GM06990 (cell line): ENCODE measurements around the gene DST.
A peak's percentile ranks its signal among the peaks of the same experiment; 100 is the strongest.

Experiments used
- DNase-seq: peaks from one replicate; pipeline ENCODE4 v3.0.0-alpha.2; 2011; ENCODE audit not compliant: insufficient read length; ENCODE audit errors: extremely low read depth
- H3K27me3 ChIP-seq: replicated peaks from 2 replicates; pipeline ENCODE4 v1.6.0; 2011; ENCODE audit warnings: low read length; ENCODE audit not compliant: control insufficient read depth, insufficient read depth
- H3K36me3 ChIP-seq: 2 replicates; pipeline ENCODE4 v1.5.1; 2011; ENCODE audit warnings: low read length; ENCODE audit not compliant: control insufficient read depth, insufficient read depth
- H3K4me3 ChIP-seq: replicated peaks from 2 replicates; pipeline ENCODE4 v1.5.1; 2011; ENCODE audit warnings: low read depth, mild to moderate bottlenecking, control low read depth, low read length
- TF ChIP-seq, protein P1 (sequence below): IDR thresholded peaks from 2 replicates; pipeline ENCODE4 v1.5.1; 2011; ENCODE audit warnings: low read length, control low read depth, mild to moderate bottlenecking, inconsistent platforms; ENCODE audit not compliant: insufficient read depth, poor library complexity, severe bottlenecking

The DST gene

GRCh38 chr6:56537223-56537770 is 105.4 kb downstream of the DST start:
- no peak for DNase-seq
- H3K27me3 ChIP-seq = no peaks in the 10 kb centered on the region
- no peak overlapping the region for H3K4me3 ChIP-seq
- peaks cover 3% of the 10 kb centered on the region for H3K36me3 ChIP-seq
- TF ChIP-seq, protein P1, sequence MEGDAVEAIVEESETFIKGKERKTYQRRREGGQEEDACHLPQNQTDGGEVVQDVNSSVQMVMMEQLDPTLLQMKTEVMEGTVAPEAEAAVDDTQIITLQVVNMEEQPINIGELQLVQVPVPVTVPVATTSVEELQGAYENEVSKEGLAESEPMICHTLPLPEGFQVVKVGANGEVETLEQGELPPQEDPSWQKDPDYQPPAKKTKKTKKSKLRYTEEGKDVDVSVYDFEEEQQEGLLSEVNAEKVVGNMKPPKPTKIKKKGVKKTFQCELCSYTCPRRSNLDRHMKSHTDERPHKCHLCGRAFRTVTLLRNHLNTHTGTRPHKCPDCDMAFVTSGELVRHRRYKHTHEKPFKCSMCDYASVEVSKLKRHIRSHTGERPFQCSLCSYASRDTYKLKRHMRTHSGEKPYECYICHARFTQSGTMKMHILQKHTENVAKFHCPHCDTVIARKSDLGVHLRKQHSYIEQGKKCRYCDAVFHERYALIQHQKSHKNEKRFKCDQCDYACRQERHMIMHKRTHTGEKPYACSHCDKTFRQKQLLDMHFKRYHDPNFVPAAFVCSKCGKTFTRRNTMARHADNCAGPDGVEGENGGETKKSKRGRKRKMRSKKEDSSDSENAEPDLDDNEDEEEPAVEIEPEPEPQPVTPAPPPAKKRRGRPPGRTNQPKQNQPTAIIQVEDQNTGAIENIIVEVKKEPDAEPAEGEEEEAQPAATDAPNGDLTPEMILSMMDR = no peak

DNA sequence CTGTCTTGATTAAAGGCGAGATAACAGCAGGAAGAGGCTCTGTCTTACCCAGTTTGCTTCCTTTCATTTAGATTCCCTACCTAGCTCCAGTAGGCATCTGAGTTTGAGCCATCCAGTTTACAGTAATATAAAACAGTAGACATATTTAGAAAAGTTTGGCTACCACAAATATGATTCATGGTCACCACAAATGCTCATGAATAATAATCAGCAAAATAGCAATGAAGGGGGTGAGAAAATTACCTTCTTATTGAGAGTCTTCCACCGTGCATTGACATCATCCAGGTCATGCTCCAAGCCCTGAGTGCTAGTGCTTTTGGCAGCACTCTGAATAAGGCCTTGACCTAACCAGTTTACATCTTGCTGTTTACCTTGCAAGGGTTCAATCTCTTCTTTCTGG is 106.2 kb downstream of the DST start:
- no peak for DNase-seq
- Histone ChIP-seq H3K36me3 (peaks cover 3% of the 10 kb centered on the region), H3K27me3 (no peaks in the 10 kb centered on the region), H3K4me3 (no peak overlapping the region)
- TF ChIP-seq, protein P1 = no peak

DNA sequence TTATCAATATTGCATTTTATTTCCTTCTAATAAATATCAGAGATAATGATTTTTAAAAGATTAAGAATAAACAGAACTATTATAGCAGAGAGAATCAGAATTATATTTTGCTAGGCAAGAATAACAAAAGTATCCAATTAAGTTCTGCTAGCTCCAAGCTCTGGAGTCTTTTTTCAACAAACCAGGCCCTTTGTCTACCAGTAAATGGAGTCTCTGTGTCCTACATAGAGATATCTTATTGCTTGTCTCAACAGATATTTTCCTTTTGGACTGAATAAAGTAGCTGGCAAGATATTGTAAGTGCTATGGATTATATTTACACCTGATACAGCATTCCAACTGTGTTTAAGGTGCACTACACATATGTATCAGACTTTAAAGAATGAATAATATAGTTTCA is 107.1 kb downstream of the DST start:
- no peak for DNase-seq
- Histone ChIP-seq H3K27me3 (no peaks in the 10 kb centered on the region), H3K36me3 (peaks cover 3% of the 10 kb centered on the region), H3K4me3 (no peak overlapping the region)
- TF ChIP-seq, protein P1 = no peak

- H3K27me3 ChIP-seq = no peaks in the 10 kb centered on the region
- DNase-seq = no peak
- TF ChIP-seq, protein P1 = no peak
- peaks cover 3% of the 10 kb centered on the region for H3K36me3 ChIP-seq
- no peak overlapping the region for H3K4me3 ChIP-seq
These were observed 107.8 kb downstream of the DST start for GRCh38 chr6:56534680-56535419.

GRCh38 chr6:56532766-56533551 is 109.7 kb downstream of the DST start:
- TF ChIP-seq, protein P1 = no peak
- peaks cover 3% of the 10 kb centered on the region for H3K36me3 ChIP-seq
- H3K4me3 ChIP-seq = no peak overlapping the region
- peak; percentile 41 for DNase-seq
- no peaks in the 10 kb centered on the region for H3K27me3 ChIP-seq
